RPMI7951 (cell line): ENCODE data around the gene RAD51B. TPM values are rescaled to one million over a fixed set of nuclear protein-coding genes. Genes with fewer than 3 reads are reported as not detected.

ENCODE experiments used
- DNase-seq: peaks from one replicate; pipeline ENCODE4 v3.0.0-alpha.2; 2012; ENCODE audit warnings: low read depth
- total RNA-seq: library from RNA; depleted of rRNA; stranded (reverse); fragments of >200 nt; shearing (Covaris generic); gene quantifications from 2 replicates; pipeline ENCODE4 v1.2.3, GENCODE V29; 2014

The RAD51B gene
- total RNA-seq, 1 experiment from 2014 or later: 10.9 TPM

GRCh38 chr14:68630611-68631393 lies 811.2 kb downstream of the RAD51B start:
- DNase-seq: no peak

- DNase-seq: no peak
These were observed 811.9 kb downstream of the RAD51B start for GRCh38 chr14:68631394-68632053.

GRCh38 chr14:68632054-68632895 lies 812.7 kb downstream of the RAD51B start:
- no peak for DNase-seq

- peak; percentile 77 for DNase-seq
These were observed 813.8 kb downstream of the RAD51B start for GRCh38 chr14:68633131-68633991.

GRCh38 chr14:68634332-68634731 lies 814.8 kb downstream of the RAD51B start:
- no peak for DNase-seq

GRCh38 chr14:68634874-68635595 lies 815.5 kb downstream of the RAD51B start:
- no peak for DNase-seq

- no peak for DNase-seq
These were observed 817.0 kb downstream of the RAD51B start for GRCh38 chr14:68636597-68636996.

- DNase-seq: peak; percentile 81
These were observed 817.8 kb downstream of the RAD51B start for GRCh38 chr14:68637106-68638021.

GRCh38 chr14:68638141-68638999 lies 818.8 kb downstream of the RAD51B start:
- no peak for DNase-seq

GRCh38 chr14:68639000-68639757 lies 819.6 kb downstream of the RAD51B start:
- no peak for DNase-seq

GRCh38 chr14:68639758-68640574 lies 820.4 kb downstream of the RAD51B start:
- no peak for DNase-seq

- no peak for DNase-seq
These were observed 824.1 kb downstream of the RAD51B start for GRCh38 chr14:68643673-68644072.

GRCh38 chr14:68644101-68644500 lies 824.5 kb downstream of the RAD51B start:
- DNase-seq: no peak

- no peak for DNase-seq
These were observed 825.8 kb downstream of the RAD51B start for GRCh38 chr14:68645371-68645770.

GRCh38 chr14:68649476-68650189 lies 830.1 kb downstream of the RAD51B start:
- peak; percentile 73 for DNase-seq

GRCh38 chr14:68650404-68650994 lies 830.9 kb downstream of the RAD51B start:
- no peak for DNase-seq
